Stimulated activated CD4-positive, alpha-beta T cell treated with anti-CD3 and anti-CD28 coated beads, Interleukin-4, amount 100 ng/mL, for 1 hour (primary cell): Measurements from ENCODE around the gene KRT7.

ENCODE experiments used
- DNase-seq: peaks from one replicate; pipeline ENCODE4 v3.0.0-alpha.2; 2020

The KRT7 gene

GRCh38 chr12:52232674-52233461, at the start of gene KRT7:
Gene KRT7, plus strand, starts transcription at chr12:52233243. Its CDS starts 54 bp downstream, at chr12:52233297.
- DNase-seq = no peak

DNA sequence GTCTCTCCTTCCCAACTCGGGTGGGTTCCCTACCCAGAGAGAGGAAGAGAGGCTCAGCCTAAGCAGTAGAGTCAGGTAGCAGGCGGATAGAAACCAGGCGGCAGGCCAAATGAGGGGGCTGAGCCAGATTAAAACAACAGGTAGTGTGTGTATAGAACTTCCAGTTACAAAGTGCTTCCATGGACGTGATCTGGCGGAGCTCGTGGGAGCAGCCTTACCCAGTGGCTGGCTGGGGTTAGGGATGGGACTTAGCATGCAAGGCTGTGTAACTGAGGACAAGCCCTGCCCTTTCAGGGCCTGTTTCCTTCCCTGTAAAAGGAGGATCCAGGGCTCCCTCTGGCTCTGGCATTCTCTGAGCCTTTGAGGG, 49.5 kb upstream of the KRT7 start:
- no peak for DNase-seq

GRCh38 chr12:52183971-52184370, 49.1 kb upstream of the KRT7 start:
- DNase-seq = no peak

- DNase-seq = no peak
Observed at GRCh38 chr12:52184813-52185212, 48.2 kb upstream of the KRT7 start.

GRCh38 chr12:52185400-52185967, 47.6 kb upstream of the KRT7 start:
- DNase-seq = no peak

DNA sequence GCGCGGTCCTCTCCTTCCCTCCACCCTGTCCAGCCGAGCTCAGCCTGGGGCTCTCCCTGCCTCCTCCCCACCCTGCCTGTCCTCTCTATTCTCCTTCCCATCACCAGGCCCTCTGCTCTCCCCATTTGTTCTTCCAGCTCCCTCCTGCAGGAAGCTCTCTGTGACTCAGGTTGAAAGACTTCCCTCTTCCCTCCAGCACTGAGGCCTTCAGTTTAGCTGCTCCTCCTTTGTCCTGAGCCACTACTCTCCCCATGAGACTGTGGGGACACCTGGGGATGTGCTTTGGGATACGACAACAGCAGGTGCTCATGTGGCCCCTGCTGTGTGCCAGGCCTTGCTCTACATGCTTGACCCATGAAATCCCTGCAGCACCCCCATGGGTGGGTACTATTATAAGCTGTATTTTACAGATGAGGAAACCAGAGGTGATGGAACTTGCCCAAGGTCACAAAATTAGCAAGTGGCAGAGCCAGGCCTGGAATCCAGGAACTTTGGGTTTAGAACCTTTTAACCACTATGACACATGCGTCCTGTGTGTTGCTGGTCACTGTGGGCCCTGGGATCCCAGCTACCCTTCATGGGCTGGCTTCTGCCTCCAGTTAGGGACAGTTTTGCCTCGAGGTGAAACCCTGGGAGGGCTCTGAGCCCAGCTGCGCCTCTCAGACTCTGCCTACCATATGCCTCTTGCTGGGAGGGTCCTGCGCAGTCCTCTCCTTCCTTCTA, 46.8 kb upstream of the KRT7 start:
- DNase-seq = no peak

DNA sequence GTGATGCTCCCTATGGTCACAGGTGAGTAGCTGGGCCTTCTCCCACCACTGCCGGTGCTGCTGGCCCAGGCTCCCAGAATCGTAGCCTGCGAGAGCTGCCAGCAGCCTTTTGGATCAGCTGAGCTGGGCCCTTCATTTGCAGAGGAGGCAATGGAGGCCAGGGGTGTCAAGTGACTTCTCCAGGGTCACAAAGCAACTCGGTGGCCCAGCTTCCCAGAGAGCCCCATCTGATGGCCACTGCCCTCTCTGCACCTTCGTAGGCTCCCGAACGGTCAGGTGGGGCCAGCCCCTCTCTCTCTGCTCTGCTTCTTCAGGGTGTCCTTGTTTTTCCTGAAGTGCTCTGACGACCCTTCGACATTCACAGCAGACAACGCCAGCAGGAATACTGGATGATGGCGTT, 45.8 kb upstream of the KRT7 start:
- DNase-seq = no peak

GRCh38 chr12:52187640-52188039, 45.4 kb upstream of the KRT7 start:
- DNase-seq = no peak

- no peak for DNase-seq
Observed at GRCh38 chr12:52188658-52189057, 44.4 kb upstream of the KRT7 start.

DNA sequence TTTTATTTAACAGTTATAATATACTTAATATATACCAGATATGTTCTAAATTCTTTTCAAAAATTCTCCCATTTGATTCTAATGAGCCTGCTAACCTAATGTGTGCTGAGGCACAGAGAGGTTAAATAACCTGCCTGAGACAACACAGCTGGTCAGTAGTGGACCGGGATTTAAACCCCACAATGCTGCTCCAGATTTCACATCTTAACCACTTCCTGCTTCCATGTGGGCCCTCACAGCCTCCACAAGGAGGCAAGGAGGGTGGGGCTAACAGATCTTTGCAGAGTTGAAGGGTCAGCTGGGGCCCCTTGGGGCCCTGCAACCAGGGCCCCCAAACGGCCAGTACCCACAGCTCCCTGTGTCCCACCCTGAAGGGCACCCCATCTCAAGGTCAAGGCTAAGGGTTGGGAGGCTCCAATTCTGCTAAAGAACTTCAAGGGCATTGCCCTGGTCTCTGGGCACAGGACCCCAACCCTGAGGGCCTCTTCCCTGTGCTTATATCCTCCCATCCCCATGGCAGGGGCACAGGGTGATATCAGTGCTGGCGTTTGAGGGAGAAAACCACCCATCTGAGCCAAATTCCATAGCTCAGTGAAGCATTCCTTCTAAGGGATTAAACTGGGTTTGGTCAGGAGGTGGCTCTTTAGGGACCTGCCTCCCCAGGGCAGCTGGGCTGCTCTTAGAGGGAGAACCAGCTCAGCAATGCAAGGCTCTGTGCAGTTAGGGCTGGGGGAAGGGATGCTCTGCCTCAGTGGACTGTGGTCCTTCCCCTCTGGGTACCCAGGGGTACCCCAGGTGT, 43.5 kb upstream of the KRT7 start:
- DNase-seq = no peak

- no peak for DNase-seq
Observed at GRCh38 chr12:52190860-52191729, 41.9 kb upstream of the KRT7 start.

DNA sequence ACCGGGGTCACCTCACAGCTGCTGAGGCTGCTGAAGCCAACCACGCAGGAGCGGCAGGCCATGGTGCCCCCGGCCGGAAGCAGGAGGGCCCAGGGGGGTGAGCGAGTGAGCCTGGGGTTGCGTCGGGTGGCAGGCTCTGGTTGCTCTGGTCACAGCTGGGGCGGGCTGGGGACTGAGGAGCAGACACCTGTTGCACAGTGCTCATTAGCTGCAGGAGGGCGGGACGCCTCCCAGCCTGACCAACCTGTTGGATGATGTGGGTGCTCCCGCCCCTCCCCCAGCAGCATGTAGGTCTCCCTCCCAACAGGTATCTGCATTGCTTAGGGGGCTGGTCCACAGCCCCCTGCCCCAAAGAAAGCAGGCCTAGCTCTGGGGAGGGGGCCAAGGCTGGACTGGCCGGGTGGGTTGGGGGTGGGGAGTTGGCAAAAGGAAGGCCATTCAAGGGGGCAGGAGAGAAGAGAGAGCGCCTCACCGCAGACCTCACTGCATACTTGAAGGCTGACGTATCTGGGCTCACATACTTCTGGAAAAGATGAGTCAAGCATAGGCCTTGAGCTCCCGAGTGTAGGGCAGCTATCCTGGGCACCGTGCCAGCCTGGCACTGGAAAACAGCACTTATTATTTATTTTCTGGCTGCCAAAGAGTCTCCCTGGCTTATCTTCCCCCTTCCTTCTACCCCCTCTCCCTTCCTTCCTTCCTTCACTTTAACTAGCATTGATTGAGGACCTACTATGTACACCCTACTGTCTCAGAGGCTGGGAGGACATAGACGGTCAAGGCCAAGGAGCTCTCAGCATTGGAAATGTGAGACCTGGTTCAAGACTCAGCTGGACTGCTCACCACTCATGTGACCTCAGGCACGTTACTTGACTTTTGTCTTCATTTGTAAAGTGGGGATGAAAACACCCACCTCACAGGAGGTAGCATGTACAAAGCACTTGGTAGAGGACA, 40.9 kb upstream of the KRT7 start, which contains the start of gene KRT80:
TSS of gene KRT80 (minus strand) at position 174 of the 951 bp plus-strand sequence. CDS start at position 62, 112 bp downstream.
- peak; percentile 13 for DNase-seq

DNA sequence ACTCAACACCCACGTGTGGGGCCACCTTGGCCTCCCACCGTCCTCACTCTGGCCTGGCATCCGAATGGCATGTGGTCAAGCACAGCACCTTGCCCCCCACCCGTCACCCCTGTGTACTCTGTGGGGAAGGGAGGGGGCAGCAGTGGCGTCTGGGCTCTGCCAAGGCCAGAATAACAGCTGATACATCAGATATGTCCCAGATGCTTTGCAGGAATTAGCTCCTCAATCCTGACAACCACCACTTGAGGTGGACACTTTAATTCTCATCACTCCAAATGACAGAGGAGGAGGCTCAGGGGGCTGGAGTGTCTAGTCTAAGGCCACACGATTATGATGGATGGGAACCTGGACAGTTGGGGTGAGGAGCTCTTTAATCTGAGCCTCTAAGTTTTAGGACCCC, 39.5 kb upstream of the KRT7 start:
- DNase-seq = no peak

GRCh38 chr12:52193991-52194390, 39.1 kb upstream of the KRT7 start:
- DNase-seq = no peak

- DNase-seq = no peak
Observed at GRCh38 chr12:52195065-52195730, 37.8 kb upstream of the KRT7 start.

DNA sequence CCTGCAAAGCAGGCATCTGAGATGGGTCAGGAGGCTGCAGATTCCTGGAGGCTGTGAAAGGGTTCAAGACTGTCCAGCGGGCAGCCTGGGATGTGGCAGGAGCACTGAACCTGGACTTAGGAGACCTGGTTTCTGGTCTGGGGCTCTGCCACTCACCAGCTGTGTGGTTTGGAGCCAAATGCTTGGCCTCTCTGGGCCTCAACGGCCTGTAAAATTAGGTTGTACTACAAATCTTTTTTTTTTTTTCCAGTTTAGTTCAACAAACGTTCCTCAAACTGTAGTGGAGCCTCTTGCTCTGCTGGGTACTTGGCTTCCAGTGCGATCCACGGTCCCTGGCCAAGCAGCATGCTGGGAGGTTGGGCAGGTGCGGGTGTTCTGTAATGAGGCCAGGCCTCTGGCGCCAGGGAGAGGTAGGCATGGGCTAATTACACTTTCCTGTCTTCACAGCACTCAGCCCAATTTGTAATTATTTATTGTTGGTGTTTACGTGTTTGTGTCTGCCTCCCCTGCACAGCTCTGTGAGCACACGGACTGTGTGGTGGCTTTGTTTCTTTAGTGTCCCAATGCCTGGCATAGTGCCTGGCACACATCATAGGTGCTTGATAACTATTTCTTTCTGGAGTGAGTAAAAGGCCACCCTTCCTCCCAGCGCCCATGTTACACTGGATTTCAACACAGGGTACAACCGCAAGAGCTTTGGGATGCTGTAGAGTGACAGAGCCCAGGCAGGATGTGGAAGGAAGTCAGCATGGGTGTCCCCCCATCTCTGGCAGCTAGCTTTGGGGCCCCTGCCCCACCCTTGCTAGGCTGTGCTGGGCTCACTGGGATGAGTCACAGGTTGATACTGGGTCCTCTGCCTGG, 35.4 kb upstream of the KRT7 start:
- DNase-seq = no peak

DNA sequence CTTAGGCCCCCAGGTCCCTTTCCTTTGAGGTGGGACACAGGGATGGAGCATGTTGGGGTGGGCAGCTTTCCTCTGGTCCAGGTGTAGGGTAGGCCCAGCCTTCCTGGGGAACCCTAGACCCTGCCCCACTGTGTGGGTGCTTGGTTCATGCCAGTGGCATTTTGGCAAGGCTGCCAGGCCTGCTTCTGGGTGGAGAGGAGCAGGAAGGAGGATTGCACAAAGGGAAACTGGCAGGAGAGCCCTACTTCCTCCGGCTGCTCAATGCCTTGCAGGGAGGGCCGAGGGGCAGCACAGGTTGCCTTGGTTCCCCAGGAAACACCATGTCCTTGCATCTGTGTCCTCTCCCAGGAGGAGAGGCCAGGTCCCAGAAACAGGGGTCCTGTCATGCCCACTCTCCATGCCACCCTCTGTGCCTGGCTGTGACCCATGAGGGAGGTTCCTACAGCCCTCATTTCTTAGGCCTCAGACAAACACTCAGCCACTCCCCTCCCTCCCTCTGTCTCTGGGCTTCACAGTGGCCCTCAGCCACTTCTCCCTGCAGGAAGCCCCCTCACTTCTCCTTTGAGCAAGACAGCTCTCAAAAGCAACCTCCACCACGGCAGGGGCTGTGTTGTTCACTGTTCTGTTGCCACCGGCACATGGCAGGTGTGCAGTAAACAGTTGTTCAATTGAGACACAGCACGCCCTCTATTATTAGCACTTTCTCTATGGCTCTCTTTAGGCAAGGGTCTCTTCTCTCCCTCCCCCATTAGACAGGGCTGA, 34.4 kb upstream of the KRT7 start:
- DNase-seq = no peak

DNA sequence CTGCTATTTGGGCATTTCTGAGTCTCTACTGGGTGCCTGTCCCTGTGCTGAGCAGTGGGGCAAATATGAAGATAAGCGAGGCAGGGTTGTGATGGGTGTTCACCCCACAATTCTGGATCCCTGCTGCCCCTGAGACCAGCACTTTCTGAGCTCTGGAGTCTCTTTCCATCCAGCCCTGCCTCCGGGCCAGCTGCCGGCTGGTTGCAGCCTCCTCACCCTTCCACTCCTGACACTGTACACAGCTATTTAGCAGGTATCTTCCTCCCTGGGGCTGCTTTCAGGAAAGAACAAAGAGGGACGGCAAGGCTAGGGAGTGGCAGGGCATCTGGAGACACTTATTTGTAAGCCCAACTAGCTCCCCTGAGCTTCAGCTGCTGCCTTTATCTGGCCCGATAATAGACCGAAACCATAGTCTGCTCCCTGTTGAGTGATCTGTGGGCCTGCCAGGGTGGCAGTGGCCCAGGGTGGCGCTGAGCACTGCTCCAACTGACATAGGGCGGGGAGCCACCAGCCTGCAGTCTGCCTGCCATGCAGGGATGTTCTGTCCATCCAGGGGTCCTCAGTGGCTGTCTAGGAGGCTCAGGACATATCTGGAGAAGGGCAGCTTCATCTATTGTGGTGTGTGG, 33.6 kb upstream of the KRT7 start:
- no peak for DNase-seq
